ENCODE results near the gene RNF213.
"Not testable (repeated sequence)": the region's sequence is repeated elsewhere in the genome, so short reads cannot be mapped to it uniquely, and the experiment has no call there.

RNF213 gene

DNA sequence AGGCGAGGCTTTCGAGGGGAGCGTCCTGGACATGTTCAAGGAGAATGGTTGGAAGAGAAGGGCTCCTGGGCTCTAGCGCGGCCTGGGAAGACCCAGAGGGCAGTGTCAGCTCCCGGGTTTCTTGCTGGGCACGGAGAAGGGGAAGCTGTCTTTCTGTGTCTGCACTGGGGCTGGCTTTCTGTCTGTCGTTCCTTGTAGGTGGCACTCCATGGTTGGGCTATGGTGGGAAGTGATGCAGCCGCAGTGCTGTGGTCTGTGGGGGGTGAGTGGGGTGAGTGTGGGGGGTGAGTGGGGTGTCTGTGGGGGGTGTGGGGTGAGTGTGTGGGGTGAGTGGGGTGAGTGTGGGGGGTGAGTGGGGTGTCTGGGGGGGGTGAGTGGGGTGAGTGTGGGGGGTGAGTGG, 13.7 kb downstream of the RNF213 start:
- DNase-seq = no peak

DNA sequence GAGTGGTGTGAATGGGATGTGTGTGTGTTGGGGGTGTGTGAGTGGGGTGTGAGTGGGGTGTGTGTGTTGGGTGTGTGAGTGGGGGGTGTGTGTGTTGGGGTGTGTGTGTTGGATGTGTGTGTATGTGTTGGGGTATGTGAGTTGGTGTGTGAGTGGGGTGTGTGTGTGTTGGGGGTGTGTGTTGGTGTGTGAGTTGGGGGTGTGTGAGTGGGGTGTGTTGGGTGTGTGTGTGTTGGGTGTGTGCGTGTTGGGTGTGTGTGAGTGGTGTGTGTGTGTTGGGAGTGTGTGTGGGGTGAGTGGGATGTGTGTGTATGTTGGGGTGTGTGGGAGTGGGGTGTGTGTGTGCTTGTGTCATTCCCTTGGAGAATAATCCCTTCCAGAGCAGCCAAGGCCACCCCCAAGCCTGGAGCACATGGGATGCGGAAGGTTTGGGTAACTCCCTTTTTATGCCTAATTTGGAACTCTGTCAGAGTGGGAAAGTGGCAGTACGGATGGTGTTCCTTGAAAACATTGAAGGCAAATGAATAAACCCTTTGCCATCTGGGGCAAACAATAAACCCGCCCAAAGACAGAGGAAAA, 14.3 kb downstream of the RNF213 start:
- DNase-seq = no peak

DNA sequence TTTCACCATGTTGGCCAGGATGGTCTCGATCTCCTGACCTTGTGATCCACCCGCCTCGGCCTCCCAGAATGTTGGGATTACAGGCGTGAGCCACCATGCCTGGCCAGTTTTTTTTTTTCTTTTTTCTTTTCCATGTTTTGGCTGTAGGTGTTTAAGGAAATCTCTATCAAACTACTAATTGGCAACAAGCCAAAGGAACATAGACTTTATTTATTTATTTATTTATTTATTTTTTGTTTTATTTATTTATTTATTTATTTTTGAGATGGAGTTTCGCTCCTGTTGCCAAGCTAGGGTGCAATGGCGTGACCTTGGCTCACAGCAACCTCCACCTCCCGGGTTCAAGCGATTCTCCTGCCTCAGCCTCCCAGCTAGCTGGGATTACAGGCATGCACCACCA, 15.2 kb downstream of the RNF213 start:
- DNase-seq = not testable (repeated sequence)

DNA sequence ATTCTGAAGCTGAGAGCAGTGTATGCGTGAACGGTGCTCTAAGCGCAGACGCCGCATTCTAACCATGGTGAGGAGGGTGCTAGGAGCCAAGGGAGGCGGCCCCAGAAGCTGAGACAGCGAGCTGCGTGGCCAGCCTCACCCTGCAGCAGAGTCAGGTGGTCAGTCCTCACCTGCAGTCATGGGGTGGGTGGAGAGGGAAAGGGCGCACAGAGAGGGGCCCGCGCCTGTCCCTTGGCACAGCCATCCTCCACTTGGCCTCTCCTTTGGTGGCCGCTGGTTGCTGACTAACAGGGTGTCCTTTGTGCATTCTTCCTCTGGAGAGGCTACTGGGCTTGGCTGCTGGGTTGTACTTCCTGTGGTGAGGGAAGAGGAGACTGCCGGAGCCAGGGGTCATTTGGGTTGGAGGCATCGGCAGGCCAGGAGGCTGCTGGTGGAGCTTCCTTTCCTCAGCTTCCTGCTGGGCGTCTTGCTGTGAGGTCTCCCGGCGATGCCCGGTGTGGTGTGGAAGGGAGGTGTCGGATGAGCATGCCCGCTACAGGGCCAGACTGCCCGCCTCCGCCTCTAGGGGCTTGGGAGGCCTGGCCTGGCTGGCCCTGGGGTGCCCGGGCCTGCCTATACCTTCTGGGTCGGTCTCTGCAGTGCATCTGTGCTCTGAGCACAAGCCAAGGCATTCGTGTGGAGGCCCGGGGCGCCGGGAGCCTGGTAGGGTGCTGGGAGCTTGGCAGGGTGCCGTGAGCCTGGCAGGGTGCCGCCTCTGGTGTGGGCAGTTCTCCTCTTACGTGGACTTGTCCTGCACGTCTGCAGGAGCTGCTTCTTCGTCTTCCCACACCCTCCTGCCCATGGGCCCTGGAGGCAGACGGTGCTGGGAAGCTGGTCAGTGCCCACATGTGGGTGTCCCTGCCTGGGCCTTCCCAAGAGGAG, 17.4 kb downstream of the RNF213 start:
- DNase-seq = no peak

DNA sequence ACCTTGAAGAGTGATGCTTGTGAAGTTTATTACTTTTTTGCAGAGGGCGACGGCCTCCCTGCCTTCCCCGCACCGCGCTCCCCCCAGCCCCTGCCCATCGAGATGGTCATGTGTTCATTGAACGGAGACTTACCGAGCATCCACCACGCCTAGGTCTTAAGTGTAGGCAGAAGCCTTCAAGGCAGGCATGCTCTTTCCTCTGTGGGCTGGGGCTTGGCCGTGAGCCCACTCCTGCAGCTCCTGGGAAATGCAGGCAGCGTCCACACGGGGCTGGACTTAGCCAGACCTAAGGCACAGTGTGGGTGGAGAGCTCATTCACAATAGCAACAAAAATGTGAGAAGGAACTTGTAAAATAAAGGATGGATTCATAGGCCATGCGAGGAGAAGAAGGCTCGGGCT, 19.2 kb downstream of the RNF213 start:
- no peak for DNase-seq

DNA sequence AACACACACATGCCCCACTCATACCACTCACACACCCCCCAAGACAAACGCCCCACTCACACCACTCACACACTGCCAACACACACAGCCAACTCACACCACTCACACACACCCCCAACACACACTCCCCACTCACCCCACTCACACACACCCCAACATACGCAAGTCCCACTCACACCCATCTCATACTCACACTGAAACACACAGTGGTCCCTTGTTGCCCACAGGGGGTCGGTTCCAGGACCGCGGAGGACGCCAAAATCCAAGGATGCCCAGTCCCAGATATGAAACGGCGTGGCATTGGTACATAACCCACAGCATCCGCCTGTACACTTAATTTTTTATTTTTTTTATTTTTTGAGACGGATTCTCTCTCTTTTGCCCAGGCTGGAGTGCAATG, 20.9 kb downstream of the RNF213 start:
- no peak for DNase-seq

DNA sequence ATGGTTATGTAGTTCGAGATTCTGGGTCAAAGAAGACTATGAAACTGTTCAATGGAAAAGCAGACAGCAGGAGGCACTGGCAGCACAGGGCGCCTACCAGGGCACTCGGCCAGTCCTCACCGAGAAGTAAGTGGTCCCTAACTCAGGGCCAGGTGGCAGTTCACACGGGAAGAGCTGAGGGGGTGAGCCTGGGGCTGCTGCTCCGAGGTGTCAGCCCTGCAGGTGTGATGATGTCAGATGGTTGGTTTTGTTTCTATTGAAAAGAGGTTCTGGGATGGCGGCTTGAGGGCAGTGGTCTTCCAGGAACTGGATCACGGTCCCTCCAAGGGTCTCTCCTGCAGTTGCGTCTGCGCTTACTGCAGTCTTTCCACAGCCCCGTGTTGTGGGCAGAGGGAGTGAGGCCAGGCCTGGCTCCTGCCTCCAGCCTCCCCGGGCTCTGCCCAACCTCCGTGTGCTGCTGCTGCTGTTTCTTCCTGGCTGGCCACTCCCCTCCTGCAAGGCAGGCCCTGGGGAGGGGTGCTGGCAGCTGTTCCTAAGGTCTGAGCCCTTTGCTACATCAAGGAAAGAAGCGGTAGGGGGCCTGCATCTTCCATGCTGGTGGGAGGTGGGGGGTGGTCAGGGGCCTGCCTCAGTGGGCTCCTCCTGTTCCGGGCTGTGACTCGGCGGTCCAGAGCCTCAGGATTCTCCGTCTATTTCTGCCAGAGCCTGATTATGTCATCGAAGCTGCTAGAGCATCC, 22.6 kb downstream of the RNF213 start:
- DNase-seq = no peak

DNA sequence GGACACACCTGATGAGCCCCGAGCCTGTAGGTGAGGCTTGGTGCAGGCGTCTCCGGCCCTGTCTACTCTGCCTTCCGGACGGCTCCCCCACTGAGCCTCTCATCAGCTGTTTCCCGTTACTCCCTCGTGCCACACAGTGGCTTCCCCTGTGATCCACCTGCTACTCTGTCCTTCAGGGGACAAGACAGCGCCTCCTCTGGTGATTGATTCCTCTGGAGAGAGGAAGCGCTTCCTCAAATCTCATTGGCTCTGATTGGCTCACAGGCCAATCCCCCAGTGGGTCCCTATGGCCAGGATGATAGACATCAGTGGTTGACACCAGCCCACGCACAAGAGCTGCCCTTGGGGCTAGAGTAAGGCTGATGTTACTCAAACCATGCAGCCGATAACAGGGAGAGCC, 24.0 kb downstream of the RNF213 start:
- no peak for DNase-seq

DNA sequence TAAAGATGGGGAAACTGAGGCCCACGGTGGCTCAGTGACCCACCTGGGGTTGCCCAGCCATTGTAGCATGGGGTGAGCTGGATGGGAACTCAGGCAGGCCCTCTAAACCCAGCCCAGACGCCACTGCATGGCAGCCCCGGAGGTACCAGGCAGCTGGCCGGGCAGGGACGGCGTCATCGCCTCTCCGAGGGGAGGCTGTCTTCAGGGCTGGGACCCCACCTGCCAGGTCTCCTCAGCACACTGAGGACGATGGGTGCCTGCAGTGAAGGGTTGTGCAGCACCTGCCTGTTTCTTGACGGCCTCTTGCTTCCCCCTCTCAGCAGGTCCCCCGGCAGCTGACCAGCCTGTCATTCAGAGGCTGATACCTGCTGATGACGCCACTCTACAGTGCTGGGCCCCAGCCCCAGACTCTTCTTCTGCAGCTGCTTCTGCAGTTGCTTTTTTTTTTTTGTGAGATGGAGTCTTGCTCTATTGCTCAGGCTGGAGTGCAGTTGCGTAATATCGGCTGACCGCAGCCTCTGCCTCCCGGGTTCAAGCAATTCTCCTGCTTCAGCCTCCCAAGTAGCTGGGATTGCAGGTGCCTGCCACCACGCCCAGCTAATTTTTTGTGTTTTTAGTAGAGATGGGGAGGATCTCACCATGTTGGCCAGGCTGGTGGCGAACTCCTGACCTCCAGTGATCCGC, 24.7 kb downstream of the RNF213 start:
- DNase-seq = no peak

DNA sequence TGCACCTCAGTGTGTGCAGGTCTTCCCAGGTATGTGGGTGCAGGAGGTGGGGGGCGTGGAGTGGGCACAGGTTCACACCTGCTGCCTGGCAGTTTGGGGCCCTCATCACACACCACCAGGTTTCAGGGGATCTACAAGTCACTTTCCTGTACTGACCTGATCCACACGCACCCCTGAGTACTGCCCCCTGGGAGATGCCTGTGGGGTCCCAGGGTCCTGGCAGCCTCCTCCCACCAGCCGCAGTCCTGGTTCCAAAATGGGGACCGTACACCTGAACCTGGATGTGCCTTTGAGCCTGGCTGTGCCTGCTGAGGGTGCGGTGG, 25.9 kb downstream of the RNF213 start:
- no peak for DNase-seq

DNA sequence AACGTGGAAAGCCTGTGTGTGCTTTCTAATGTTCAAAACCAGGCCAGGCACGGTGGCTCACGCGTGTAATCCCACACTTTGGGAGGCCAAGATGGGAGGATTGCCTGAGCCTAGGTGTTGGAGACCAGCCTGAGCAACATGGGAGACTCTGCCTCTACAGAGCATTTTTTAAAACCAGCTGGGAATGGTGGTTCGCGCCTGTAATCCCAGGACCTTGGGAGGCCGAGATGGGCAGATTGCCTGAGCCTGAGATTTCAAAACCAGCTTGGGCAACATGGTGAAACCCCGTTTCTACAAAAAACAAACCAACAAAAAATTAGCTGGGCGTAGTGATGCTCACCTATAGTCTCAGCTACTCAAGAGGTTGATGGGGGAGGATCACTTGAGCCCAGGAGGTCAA, 26.4 kb downstream of the RNF213 start:
- no peak for DNase-seq

DNA sequence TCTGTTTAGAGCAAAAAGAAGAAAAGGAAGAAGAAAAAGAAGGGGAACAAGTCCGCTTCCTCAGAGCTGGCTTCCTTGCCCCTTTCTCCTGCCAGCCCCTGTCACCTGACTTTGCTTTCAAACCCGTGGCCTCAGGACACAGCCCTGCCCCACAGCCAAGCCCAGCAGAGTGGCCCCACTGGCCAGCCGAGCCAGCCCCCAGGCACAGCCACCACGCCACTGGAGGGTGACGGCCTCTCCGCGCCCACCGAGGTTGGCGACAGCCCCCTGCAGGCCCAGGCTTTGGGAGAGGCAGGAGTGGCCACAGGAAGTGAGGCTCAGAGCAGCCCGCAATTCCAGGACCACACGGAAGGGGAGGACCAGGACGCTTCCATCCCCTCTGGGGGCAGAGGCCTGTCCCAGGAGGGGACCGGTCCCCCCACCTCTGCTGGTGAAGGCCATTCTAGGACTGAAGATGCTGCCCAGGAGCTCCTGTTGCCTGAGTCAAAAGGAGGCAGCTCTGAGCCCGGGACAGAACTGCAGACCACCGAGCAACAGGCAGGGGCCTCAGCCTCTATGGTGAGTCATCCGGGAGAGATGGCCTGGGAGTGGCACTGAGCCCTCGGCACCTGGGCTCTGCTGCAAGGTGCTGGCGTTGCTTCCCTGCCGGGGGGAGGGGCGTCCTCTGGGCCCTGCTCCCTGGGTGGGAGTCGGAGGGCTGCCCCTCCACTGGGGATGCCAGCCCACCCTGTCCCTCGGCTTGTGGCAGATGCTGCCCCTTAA, 27.3 kb downstream of the RNF213 start:
- DNase-seq = no peak

DNA sequence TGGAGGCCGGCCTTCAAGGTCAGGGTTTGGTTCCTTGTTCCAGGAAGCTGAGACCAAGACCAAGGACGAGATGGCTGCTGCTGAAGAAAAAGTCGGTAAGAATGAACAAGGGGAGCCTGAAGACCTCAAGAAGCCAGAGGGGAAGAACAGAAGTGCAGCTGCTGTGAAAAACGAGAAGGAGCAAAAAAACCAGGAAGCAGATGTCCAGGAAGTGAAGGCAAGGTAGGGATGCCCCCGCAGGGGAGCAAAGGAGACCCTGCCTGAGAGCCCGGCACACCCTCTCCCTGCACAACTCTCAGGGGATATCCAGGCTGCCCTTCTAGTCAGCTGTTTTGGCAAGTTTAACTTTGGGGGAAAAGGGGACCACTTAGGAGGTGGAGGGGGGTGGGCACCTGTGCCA, 29.0 kb downstream of the RNF213 start:
- DNase-seq = no peak

DNA sequence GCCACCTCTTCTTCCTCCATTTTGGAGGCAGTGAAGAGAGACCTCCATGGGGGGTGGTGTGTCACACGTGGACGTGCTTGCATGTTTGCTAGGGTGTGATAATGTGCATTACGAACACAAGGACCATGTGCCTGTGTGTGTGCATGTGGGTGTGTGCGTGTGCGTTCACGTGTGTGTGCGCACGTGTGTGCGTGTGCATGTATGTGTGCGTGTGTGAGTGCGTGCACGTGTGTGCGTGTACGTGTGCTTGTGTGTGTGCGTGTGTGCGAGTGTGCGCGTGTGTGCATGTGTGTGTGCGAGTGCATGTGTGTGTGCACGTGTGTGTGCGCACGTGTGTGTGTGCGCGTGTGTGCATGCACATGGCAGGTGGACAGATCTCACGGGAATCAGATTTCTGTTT, 29.5 kb downstream of the RNF213 start:
- no peak for DNase-seq

DNA sequence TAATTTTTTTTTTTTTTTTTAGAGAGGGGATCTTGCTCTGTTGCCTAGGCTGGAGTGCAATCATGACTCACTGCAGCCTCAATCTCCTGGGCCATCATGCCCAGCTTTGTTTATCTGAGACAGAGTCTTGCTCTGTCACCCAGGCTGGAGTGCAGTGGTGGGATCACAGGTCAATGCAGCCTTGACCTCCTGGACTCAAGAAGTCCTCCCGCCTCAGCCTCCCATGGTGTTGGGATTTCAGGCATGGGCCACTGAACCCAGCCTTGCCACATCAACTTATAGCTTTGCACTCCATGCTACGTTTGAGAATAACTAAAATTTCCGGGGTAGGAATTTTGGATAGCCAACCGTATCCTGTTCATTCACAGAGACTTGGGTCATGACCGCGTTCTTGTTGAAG, 30.6 kb downstream of the RNF213 start:
- no peak for DNase-seq

DNA sequence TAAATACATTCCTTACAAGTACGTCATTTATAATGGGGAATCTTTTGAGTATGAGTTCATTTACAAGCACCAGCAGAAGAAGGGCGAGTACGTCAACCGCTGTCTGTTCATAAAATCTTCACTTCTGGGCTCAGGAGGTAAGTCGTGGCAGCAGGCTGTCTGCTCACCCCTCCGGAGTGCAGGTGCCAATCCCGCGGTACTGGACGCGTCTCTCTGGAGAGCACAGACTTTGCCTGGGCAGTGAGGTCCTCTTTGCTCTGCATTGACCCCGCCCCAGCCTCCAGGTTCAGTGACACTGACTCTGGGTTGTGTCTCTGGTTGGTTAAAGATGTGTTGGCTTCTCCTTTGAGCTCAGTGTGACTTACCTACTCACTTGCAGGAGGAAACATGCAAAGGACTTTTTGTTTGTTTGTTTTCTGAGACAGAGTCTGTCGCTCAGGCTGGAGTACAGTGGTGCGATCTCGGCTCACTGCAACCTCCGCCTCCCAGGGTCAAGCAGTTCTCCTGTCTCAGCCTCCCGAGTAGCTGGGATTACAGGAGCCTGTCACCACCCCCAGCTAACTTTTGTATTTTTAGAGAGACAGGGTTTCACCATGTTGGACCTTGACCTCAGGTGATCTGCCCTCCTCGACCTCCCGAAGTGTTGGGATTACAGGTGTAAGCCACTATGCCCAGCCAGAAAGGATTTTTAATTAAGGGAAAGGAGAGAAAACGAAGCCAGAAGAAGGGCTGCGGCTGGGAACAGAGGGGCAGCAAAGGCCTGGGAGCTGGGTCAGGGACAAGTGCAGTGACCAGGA, 31.2 kb downstream of the RNF213 start:
- DNase-seq = no peak

DNA sequence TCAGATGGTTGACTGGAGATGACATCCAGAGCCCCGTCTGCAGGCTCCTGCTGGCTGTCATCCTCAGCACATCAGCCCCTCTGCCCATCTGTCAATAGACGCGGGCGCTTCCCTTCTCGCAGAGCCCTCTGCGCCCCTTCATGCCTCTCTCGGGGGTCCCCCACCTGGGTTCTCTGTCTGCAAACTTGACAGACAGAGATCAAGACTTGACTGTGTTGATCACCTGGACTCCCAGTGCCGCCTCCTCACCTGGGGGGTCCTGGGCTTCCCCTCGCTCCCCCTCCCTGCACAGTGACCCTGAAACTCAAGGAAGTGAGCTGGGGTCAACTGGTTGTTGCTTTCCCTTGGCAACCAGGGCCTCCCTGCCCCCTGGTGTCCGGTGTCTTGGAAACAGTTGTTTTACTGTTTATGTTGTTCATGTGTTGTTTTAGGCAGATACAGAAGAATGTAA, 31.9 kb downstream of the RNF213 start:
- DNase-seq = no peak

DNA sequence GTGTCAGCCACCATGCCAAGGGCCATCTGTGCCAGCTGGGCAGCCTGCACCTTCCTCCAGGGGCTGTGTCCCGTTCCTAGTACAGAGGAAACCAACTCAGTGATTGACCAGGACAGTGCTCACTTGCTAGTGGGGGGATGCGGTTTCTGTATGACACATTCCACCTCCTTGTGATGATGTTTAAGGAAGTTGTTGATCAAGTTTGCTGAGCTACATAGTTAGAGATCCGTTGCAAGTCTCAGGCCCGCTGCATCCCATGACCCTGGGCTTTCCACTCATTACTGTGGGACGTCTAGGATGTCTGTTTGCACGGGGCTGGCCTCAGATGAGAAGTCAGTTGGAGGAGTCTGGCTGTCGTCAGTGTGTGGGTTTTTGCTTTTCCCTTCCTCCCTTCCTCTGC, 33.6 kb downstream of the RNF213 start:
- no peak for DNase-seq

DNA sequence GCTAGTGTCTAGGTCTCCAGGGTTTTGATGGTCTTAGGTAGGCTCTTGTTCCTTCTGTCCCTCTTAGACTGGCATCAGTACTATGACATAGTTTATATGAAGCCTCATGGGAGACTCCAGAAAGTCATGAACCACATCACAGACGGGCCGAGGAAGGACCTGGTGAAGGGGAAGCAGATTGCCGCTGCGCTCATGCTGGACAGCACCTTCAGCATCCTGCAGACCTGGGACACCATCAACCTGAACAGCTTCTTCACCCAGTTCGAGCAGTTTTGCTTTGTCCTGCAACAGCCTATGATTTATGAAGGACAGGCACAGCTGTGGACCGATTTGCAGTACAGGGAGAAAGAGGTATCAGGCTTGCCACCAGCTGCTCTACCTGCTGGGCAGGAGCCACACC, 34.0 kb downstream of the RNF213 start:
- no peak for DNase-seq

DNA sequence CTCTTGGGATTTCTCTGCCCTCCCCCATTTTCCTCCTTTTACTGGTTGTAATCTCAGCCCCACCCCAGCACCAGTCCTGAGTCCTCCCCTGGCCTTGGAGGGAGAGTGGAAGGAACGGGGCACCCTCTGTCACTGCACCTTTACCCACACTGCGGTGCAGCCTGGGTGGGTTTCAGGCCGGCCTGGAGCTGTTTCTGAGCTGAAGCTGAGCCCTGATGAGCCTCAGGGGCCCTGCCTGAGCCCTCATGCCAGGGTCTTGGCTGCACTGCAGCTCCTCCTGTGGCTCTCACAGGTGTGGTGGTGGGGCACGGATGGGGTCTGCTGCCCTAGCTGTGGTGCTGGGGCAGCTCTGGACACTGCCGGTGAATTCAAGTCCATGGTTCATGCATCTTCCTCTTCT, 34.5 kb downstream of the RNF213 start:
- DNase-seq = no peak

DNA sequence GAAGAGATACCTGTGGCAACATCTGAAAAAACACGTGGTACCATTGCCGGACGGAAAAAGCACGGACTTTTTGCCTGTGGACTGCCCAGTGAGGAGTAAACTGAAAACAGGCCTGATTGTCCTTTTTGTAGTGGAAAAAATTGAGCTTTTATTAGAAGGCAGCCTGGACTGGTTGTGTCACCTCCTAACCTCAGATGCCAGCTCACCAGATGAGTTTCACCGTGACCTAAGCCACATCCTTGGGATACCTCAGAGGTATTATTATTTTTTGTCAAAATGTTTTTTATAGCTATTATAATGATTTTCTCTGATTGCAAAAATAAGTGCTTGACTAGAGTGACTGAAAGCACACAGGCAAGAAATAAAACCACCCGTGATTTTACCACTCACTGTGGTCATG, 34.9 kb downstream of the RNF213 start:
- no peak for DNase-seq

DNA sequence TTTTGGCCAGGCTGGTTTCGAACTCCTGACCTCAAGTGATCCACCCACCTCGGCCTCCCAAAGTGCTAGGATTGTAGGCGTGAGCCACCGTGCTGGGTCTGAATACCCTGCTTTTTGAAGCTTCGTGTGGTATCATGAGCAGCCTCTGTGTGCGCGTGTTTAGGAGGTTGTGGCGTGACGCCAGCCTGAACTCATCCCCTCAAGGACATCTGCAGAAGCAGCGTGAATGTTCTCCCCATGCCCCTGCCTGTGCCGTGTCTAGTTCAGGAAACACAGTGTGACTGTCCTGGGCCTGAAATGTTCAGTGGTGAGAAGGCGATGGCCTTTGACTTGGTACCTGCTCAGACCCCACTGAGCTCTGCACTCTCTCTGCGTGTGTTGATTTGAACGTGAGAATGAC, 35.6 kb downstream of the RNF213 start:
- no peak for DNase-seq
